Measurements from ENCODE around the gene GSTO2.
A peak's percentile ranks its signal among the peaks of the same experiment; 100 is the strongest.

GSTO2 gene

DNA sequence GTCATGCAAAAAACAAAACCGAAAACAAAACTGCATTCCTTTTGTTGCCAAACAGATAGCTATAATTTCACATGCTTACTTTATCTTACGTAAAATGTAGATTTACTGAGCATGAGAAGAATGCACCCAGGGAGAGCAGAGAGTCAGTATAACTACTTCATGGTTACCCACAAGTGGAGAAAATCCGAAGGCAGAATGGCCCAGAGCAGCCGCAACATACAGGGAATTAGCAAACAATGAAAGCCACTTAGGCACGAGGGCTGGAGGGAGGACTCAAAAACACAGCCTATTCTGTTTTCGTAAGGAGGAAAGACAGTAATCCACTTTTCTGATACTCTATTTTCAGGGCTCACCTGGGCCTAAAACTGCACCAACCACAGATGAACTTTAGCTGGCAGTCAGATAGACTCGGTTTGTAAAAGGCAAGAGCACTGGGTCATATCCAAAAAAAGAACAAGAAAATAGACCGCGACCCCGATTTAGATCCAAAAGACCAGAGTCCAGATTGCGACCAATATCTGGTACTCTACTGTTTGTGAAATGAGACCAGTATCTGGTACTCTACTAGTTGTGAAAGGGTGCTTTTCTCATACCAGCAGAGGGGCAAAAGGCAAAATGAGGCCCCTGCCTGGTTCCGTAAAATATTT is 68.0 kb downstream of the GSTO2 start:
- H3K9me3 ChIP-seq (ENCODE audit: control insufficient read depth, insufficient read depth, low read depth, low read length): no peaks in the 10 kb centered on the region
- ChIA-PET CTCF (interaction anchor here (0.7 to 2.8 kb wide), 9 partner anchors 10 to 624 kb away, joined by 3 to 13 read pairs (median 5); partner anchors contain the start of gene CFAP58), POLR2A (interaction anchor here (1.1 to 2.0 kb wide), 4 partner anchors 7 to 17 kb away, joined by 3 to 11 read pairs (median 5); partner anchors contain the start of gene CFAP58)
- peak overlapping the region; percentile 84 for H3K4me3 ChIP-seq (ENCODE audit: low read depth, low read length)
- peaks cover 20% of the 10 kb centered on the region for H3K4me1 ChIP-seq (ENCODE audit: control insufficient read depth, insufficient read depth, low read length)
- no peak overlapping the region; the same call in 1 of the 2 replicates for H3K27ac ChIP-seq (ENCODE audit: extremely low read depth, low read depth, low read length)
- H3K36me3 ChIP-seq (ENCODE audit: control insufficient read depth in 2 of 2, insufficient read depth in 1 of 2, low read length in 2 of 2): no peaks in the 10 kb centered on the region
- TF ChIP-seq ZNF549 (tag by site-specific recombination; IDR thresholded peaks at IDR 0.05) (no peak), SCRT2 (tag by site-specific recombination; IDR thresholded peaks at IDR 0.05) (0 out of 2 replicates have a peak, but pooled peaks have one; percentile 15), ZBTB17 (tag by site-specific recombination; IDR thresholded peaks at IDR 0.05) (peak; percentile 56)
- TF ChIP-seq, protein P1, sequence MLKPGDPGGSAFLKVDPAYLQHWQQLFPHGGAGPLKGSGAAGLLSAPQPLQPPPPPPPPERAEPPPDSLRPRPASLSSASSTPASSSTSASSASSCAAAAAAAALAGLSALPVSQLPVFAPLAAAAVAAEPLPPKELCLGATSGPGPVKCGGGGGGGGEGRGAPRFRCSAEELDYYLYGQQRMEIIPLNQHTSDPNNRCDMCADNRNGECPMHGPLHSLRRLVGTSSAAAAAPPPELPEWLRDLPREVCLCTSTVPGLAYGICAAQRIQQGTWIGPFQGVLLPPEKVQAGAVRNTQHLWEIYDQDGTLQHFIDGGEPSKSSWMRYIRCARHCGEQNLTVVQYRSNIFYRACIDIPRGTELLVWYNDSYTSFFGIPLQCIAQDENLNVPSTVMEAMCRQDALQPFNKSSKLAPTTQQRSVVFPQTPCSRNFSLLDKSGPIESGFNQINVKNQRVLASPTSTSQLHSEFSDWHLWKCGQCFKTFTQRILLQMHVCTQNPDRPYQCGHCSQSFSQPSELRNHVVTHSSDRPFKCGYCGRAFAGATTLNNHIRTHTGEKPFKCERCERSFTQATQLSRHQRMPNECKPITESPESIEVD (tag by site-specific recombination; IDR thresholded peaks at IDR 0.05): peak; percentile 34

DNA sequence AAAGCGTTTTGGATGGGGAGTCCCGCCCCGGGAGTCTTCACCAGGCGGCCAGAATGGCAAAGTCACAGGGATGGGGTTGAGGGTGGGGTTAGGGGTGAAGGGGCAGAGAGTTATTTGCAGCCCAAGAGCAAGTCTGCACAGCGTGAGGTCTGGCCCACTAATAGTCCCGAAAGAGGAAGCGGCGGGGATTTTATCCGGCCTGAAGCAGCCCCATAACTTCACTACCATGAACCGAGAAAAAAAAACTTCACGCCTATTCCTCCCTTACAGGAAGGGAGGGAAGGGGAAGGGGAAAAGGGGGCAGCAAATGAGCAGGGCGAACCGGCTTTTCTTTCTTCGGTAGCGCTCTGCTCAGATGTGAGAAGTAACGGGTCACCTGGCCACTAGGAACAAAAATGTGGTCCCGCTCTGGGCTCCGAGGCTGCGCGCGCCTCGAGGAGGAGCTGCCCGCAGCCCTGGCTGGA is 68.6 kb downstream of the GSTO2 start:
- Histone ChIP-seq H3K36me3 (ENCODE audit: control insufficient read depth in 2 of 2, insufficient read depth in 1 of 2, low read length in 2 of 2) (no peaks in the 10 kb centered on the region), H3K4me1 (ENCODE audit: control insufficient read depth, insufficient read depth, low read length) (peaks cover 15% of the 10 kb centered on the region), H3K4me3 (ENCODE audit: low read depth, low read length) (peak overlapping the region; percentile 84), H3K27ac (ENCODE audit: extremely low read depth, low read depth, low read length) (peak overlapping the region; percentile 98), H3K9me3 (ENCODE audit: control insufficient read depth, insufficient read depth, low read depth, low read length) (no peaks in the 10 kb centered on the region)
- TF ChIP-seq ZFP69B (tag by site-specific recombination; IDR thresholded peaks at IDR 0.05): 0 out of 2 replicates have a peak, but pooled peaks have one; percentile 16
- TF ChIP-seq ZNF747 (tag by site-specific recombination; IDR thresholded peaks at IDR 0.05): no peak
- no peak for TF ChIP-seq GLI4 (tag by site-specific recombination; IDR thresholded peaks at IDR 0.05)
- POLR2A ChIA-PET: interaction anchor here (1.1 to 2.0 kb wide), 8 partner anchors 8 to 68 kb away, joined by 3 to 11 read pairs (median 5); partner anchors contain the start of genes CFAP58 and GSTO2
- CTCF ChIA-PET: interaction anchor here (0.6 to 2.8 kb wide), 11 partner anchors 10 to 625 kb away, joined by 3 to 19 read pairs (median 6); partner anchors contain the start of gene CFAP58

DNA sequence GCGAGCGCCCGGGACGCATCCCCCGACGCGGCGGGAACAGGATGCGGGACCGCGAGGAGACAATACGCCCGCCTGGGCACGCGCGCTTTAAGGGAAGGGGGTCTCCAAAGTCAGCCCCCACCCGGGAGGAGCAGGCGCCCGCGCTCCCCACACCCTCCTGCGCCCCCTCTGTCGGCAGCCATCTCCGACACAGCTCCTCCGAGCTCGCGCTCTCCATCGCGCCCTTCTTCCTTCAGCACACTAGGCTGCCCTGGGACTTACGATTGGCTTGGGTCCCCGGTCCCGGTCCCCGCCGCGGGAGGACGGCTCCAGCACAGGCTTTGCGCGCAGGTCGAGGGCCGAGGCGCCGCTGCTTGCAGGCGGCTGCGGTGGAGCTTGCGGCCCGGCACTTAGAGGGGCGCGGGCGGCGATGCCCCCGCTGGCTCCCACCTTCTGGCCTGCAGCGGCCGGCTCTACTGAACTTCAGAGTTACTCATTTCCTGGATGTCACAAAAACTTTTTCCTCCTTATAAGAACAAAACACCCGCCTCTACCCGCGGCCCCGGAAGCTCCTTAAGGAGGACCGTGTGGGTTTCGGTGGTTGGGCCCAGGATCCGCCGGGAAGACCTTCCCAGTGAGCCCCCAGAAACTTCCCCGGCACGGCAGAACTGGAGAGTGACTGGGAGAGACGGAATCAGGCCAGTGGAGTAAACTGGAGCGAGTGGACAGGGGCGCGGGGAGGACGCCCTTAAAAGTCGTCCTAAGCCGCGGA is 69.2 kb downstream of the GSTO2 start, which contains the start of gene ITPRIP:
Gene ITPRIP (minus strand): TSS at position 481 of the 751 bp plus-strand sequence. CDS start 22,414 bp downstream, outside the sequence.
- Histone ChIP-seq H3K36me3 (ENCODE audit: control insufficient read depth in 2 of 2, insufficient read depth in 1 of 2, low read length in 2 of 2) (no peaks in the 10 kb centered on the region), H3K9me3 (ENCODE audit: control insufficient read depth, insufficient read depth, low read depth, low read length) (no peaks in the 10 kb centered on the region), H3K4me1 (ENCODE audit: control insufficient read depth, insufficient read depth, low read length) (peaks cover 15% of the 10 kb centered on the region), H3K27ac (ENCODE audit: extremely low read depth, low read depth, low read length) (peak within 1 kb of the TSS; percentile 98), H3K4me3 (ENCODE audit: low read depth, low read length) (peak within 1 kb of the TSS; percentile 84)
- ChIA-PET POLR2A (interaction anchor here (0.5 to 2.0 kb wide), 12 partner anchors 8 to 229 kb away, joined by 3 to 11 read pairs (median 4); partner anchors contain the start of genes CFAP58, GSTO1 and GSTO2), CTCF (interaction anchor here (0.6 to 2.8 kb wide), 9 partner anchors 9 to 64 kb away, joined by 3 to 19 read pairs (median 7); partner anchors contain the start of gene CFAP58)
- TF ChIP-seq EGR2 (tag by site-specific recombination; IDR thresholded peaks at IDR 0.05; ENCODE audit: low read depth) (peak; percentile 61; the same call in 1 of the 2 replicates), ZNF121 (tag by site-specific recombination; IDR thresholded peaks at IDR 0.05) (peak; percentile 57; the same call in 1 of the 2 replicates), ZNF416 (tag by site-specific recombination; IDR thresholded peaks at IDR 0.05) (no peak), ZNF792 (tag by site-specific recombination; IDR thresholded peaks at IDR 0.05) (no peak), ZNF366 (tag by site-specific recombination; conservative IDR thresholded peaks at IDR 0.05) (0 out of 2 replicates have a peak, but pooled peaks have one; percentile 18), SP7 (tag by site-specific recombination; IDR thresholded peaks at IDR 0.05) (peak; percentile 83), KLF8 (tag by site-specific recombination; IDR thresholded peaks at IDR 0.05) (peak; percentile 46), ZNF324 (tag by site-specific recombination; IDR thresholded peaks at IDR 0.05) (peak; percentile 87), ZNF629 (tag by site-specific recombination; IDR thresholded peaks at IDR 0.05) (peak; percentile 68)
- TF ChIP-seq, protein P2, sequence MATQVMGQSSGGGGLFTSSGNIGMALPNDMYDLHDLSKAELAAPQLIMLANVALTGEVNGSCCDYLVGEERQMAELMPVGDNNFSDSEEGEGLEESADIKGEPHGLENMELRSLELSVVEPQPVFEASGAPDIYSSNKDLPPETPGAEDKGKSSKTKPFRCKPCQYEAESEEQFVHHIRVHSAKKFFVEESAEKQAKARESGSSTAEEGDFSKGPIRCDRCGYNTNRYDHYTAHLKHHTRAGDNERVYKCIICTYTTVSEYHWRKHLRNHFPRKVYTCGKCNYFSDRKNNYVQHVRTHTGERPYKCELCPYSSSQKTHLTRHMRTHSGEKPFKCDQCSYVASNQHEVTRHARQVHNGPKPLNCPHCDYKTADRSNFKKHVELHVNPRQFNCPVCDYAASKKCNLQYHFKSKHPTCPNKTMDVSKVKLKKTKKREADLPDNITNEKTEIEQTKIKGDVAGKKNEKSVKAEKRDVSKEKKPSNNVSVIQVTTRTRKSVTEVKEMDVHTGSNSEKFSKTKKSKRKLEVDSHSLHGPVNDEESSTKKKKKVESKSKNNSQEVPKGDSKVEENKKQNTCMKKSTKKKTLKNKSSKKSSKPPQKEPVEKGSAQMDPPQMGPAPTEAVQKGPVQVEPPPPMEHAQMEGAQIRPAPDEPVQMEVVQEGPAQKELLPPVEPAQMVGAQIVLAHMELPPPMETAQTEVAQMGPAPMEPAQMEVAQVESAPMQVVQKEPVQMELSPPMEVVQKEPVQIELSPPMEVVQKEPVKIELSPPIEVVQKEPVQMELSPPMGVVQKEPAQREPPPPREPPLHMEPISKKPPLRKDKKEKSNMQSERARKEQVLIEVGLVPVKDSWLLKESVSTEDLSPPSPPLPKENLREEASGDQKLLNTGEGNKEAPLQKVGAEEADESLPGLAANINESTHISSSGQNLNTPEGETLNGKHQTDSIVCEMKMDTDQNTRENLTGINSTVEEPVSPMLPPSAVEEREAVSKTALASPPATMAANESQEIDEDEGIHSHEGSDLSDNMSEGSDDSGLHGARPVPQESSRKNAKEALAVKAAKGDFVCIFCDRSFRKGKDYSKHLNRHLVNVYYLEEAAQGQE (tag by site-specific recombination; IDR thresholded peaks at IDR 0.05): 0 out of 2 replicates have a peak, but pooled peaks have one; percentile 8
- TF ChIP-seq, protein P3, sequence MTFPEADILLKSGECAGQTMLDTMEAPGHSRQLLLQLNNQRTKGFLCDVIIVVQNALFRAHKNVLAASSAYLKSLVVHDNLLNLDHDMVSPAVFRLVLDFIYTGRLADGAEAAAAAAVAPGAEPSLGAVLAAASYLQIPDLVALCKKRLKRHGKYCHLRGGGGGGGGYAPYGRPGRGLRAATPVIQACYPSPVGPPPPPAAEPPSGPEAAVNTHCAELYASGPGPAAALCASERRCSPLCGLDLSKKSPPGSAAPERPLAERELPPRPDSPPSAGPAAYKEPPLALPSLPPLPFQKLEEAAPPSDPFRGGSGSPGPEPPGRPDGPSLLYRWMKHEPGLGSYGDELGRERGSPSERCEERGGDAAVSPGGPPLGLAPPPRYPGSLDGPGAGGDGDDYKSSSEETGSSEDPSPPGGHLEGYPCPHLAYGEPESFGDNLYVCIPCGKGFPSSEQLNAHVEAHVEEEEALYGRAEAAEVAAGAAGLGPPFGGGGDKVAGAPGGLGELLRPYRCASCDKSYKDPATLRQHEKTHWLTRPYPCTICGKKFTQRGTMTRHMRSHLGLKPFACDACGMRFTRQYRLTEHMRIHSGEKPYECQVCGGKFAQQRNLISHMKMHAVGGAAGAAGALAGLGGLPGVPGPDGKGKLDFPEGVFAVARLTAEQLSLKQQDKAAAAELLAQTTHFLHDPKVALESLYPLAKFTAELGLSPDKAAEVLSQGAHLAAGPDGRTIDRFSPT (tag by site-specific recombination; IDR thresholded peaks at IDR 0.05): peak; percentile 13
- TF ChIP-seq, protein P4, sequence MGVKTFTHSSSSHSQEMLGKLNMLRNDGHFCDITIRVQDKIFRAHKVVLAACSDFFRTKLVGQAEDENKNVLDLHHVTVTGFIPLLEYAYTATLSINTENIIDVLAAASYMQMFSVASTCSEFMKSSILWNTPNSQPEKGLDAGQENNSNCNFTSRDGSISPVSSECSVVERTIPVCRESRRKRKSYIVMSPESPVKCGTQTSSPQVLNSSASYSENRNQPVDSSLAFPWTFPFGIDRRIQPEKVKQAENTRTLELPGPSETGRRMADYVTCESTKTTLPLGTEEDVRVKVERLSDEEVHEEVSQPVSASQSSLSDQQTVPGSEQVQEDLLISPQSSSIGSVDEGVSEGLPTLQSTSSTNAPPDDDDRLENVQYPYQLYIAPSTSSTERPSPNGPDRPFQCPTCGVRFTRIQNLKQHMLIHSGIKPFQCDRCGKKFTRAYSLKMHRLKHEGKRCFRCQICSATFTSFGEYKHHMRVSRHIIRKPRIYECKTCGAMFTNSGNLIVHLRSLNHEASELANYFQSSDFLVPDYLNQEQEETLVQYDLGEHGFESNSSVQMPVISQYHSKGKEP (tag by site-specific recombination; IDR thresholded peaks at IDR 0.05): peak; percentile 71; the same call in 1 of the 2 replicates
